ENCODE data around the gene C16orf82. TPM values are rescaled to one million over a fixed set of nuclear protein-coding genes. Genes with fewer than 3 reads are reported as not detected.

C16orf82 gene
- total and polyA plus RNA-seq, 2 of the 8 experiments (the other 6 are each of a cell fraction or from before 2014, with no cell fraction given) = not detected

DNA sequence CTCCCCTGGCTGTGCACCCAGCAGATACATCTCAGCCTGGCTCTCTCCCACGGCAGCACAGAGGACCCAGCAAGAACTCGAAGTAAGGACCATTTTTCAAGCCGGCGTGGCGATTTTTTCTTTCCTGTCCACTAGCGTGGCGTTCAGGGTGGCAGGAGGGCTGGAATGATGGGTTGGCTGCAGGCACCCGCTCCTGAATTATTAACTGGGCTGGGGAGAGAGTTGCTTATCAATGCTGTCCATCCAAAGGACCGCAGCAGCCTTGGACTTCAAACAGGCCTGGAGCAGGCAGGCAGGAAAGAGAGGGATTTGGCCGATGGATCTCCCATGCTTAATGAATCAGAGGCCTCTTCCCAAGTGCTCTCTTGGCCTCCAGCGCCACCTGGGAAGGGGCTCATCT lies 7.0 kb downstream of the C16orf82 start (continued):
- no peak for TF ChIP-seq SIRT6 (IDR thresholded peaks at IDR 0.05; ENCODE audit: low read length)
